BE2C (cell line): ENCODE measurements around the gene SVBP.

Source experiments
- DNase-seq: peaks from one replicate; pipeline ENCODE4 v3.0.0-alpha.2; 2020
- H3K27me3 ChIP-seq: fragments of 250-450 bp; sonication (Bioruptor Pico); 2 replicates; pipeline ENCODE4 v1.5.1; 2020; ENCODE audit warnings: mild to moderate bottlenecking
- H3K36me3 ChIP-seq: fragments of 250-450 bp; sonication (Bioruptor Pico); 2 replicates; pipeline ENCODE4 v1.5.1; 2020; ENCODE audit warnings: mild to moderate bottlenecking
- H3K4me1 ChIP-seq: fragments of 250-450 bp; sonication (Bioruptor Pico); 2 replicates; pipeline ENCODE4 v1.5.1; 2020
- H3K4me3 ChIP-seq: 2 replicates; pipeline ENCODE4 v1.5.1; 2011; ENCODE audit warnings: low read depth, low read length
- H3K9me3 ChIP-seq: fragments of 250-450 bp; sonication (Bioruptor Pico); 2 replicates; pipeline ENCODE4 v1.5.1; 2020
- CTCF ChIP-seq: IDR thresholded peaks from 2 replicates; pipeline ENCODE4 v1.5.1; 2012; ENCODE audit warnings: mild to moderate bottlenecking, low read depth, low read length

SVBP gene

GRCh38 chr1:42797979-42798378, 19.2 kb downstream of the SVBP start:
- H3K4me3 ChIP-seq, result no peak overlapping the region
- no peaks in the 10 kb centered on the region for H3K4me1 ChIP-seq
- TF ChIP-seq CTCF, result no peak
- no peaks in the 10 kb centered on the region for H3K36me3 ChIP-seq
- no peaks in the 10 kb centered on the region for H3K9me3 ChIP-seq
- no peak for DNase-seq
- H3K27me3 ChIP-seq, result no peaks in the 10 kb centered on the region

GRCh38 chr1:42797414-42797813, 19.8 kb downstream of the SVBP start:
- Histone ChIP-seq H3K9me3 (no peaks in the 10 kb centered on the region), H3K4me1 (no peaks in the 10 kb centered on the region), H3K36me3 (no peaks in the 10 kb centered on the region), H3K4me3 (no peak overlapping the region), H3K27me3 (no peaks in the 10 kb centered on the region)
- no peak for DNase-seq
- TF ChIP-seq CTCF, result no peak

GRCh38 chr1:42793824-42794223, 23.4 kb downstream of the SVBP start:
- no peaks in the 10 kb centered on the region for H3K36me3 ChIP-seq
- DNase-seq, result no peak
- no peaks in the 10 kb centered on the region for H3K4me1 ChIP-seq
- H3K4me3 ChIP-seq, result no peak overlapping the region
- H3K27me3 ChIP-seq, result no peaks in the 10 kb centered on the region
- no peak for TF ChIP-seq CTCF
- H3K9me3 ChIP-seq, result no peaks in the 10 kb centered on the region

- no peaks in the 10 kb centered on the region for H3K36me3 ChIP-seq
- DNase-seq, result no peak
- no peak overlapping the region for H3K4me3 ChIP-seq
- no peaks in the 10 kb centered on the region for H3K4me1 ChIP-seq
- TF ChIP-seq CTCF, result no peak
- no peaks in the 10 kb centered on the region for H3K27me3 ChIP-seq
- no peaks in the 10 kb centered on the region for H3K9me3 ChIP-seq
Measured at GRCh38 chr1:42788021-42788420, 29.2 kb downstream of the SVBP start.

GRCh38 chr1:42786097-42786496, 31.1 kb downstream of the SVBP start:
- Histone ChIP-seq H3K4me3 (no peak overlapping the region), H3K27me3 (no peaks in the 10 kb centered on the region), H3K4me1 (no peaks in the 10 kb centered on the region), H3K9me3 (no peaks in the 10 kb centered on the region), H3K36me3 (no peaks in the 10 kb centered on the region)
- no peak for TF ChIP-seq CTCF
- no peak for DNase-seq

- TF ChIP-seq CTCF, result no peak
- no peaks in the 10 kb centered on the region for H3K4me1 ChIP-seq
- H3K9me3 ChIP-seq, result no peaks in the 10 kb centered on the region
- H3K4me3 ChIP-seq, result peak within 1 kb of the TSS; percentile 23; the same call in 1 of the 2 replicates
- no peaks in the 10 kb centered on the region for H3K27me3 ChIP-seq
- peak; percentile 6 for DNase-seq
- no peaks in the 10 kb centered on the region for H3K36me3 ChIP-seq
Measured at GRCh38 chr1:42784946-42785693, 32.1 kb downstream of the SVBP start, which contains the start of gene TMEM269. TSS of gene TMEM269 (plus strand) at chr1:42784991. CDS start at chr1:42789894, 4,903 bp downstream.
